Posterior vena cava (tissue), 2 donors: ENCODE measurements around the gene ARID5A. TPM values are rescaled to one million over a fixed set of nuclear protein-coding genes. Genes with fewer than 3 reads are reported as not detected.

ENCODE experiments used
- DNase-seq: peaks from one replicate; pipeline ENCODE4 v3.0.0-alpha.2; 2020; ENCODE audit warnings: low spot score
- intact Hi-C, 2 donors: fragments of 100-400 bp; cut with DNase I; formaldehyde crosslinking; loops; one replicate each; pipeline versions ENCODE4 v1.14.1 to v1.14.2; 2022 to 2023
- total RNA-seq, 2 donors: library from RNA; stranded (reverse); fragmentation: NEBNext Ultra II Directional; extraction: Animal tissue kit (Norgen Biotek cat#: 25700); gene quantifications; one replicate each; pipeline ENCODE4 v1.2.1, GENCODE V29; 2021
- donor health status: DM: yes; HTN: yes; CAD: no.
- donor health status: DM: yes; HTN: yes; CAD: no.

The ARID5A gene
- total RNA-seq, 2 donors from 2014 or later: 67.4 to 179 TPM

- peak; percentile 34 for DNase-seq
- intact Hi-C loops: loop anchor here (1.0 to 5.0 kb wide), 3 partner anchors 9 to 198 kb away; partner anchors contain the start of gene SNRNP200 (in 1 of the 2)
Observed at GRCh38 chr2:96505231-96505889, 31.2 kb upstream of the ARID5A start, which contains the start of gene NEURL3. Gene NEURL3 (minus strand): TSS chr2:96505357. CDS start chr2:96505286, 71 bp downstream.

- intact Hi-C loops: loop anchor here (5.0 kb wide), 2 partner anchors 99 to 199 kb away; partner anchors contain the start of gene SNRNP200 (in 1 of the 2)
- peak; percentile 70 for DNase-seq
Observed at GRCh38 chr2:96506016-96506906, 30.3 kb upstream of the ARID5A start.

- no peak for DNase-seq
- intact Hi-C loops: loop anchor here (5.0 kb wide), 2 partner anchors 100 to 200 kb away; partner anchors contain the start of gene SNRNP200 (in 1 of the 2)
Observed at GRCh38 chr2:96506907-96507240, 29.7 kb upstream of the ARID5A start.

GRCh38 chr2:96507957-96508520, 28.5 kb upstream of the ARID5A start:
- DNase-seq: peak; percentile 92
- intact Hi-C loops: loop anchor here (5.0 kb wide), 2 partner anchors 101 to 201 kb away; partner anchors contain the start of gene SNRNP200 (in 1 of the 2)

- intact Hi-C loops: loop anchor here (5.0 kb wide), 2 partner anchors 101 to 201 kb away; partner anchors contain the start of gene SNRNP200 (in 1 of the 2)
- peak; percentile 82 for DNase-seq
Observed at GRCh38 chr2:96508521-96509113, 27.9 kb upstream of the ARID5A start.

- peak; percentile 97 for DNase-seq
- intact Hi-C loops: loop anchor here (5.0 kb wide), 2 partner anchors 102 to 202 kb away; partner anchors contain the start of gene SNRNP200 (in 1 of the 2)
Observed at GRCh38 chr2:96509114-96509846, 27.3 kb upstream of the ARID5A start.

GRCh38 chr2:96509847-96510230, 26.7 kb upstream of the ARID5A start:
- DNase-seq: peak; percentile 58
- intact Hi-C loops: loop anchor here (5.0 kb wide), 3 partner anchors 103 to 1487 kb away; partner anchors contain the start of genes SNRNP200 (in 1 of the 2) and TMEM131 (in 1 of the 2)

GRCh38 chr2:96510931-96511595, 25.5 kb upstream of the ARID5A start:
- DNase-seq: peak; percentile 53
- intact Hi-C loops: loop anchor here in 1 of 2 donors (5.0 kb wide), 1 partner anchor 1486 kb away; the partner anchor contains the start of gene TMEM131

- peak; percentile 77 for DNase-seq
Observed at GRCh38 chr2:96511851-96512250, 24.7 kb upstream of the ARID5A start.

GRCh38 chr2:96512341-96512740, 24.2 kb upstream of the ARID5A start:
- peak; percentile 54 for DNase-seq
- intact Hi-C loops: loop anchor here in 1 of 2 donors (5.0 kb wide), 1 partner anchor 1485 kb away; the partner anchor contains the start of gene TMEM131

More at GRCh38 chr2:96511851-96512250, 24.7 kb upstream of the ARID5A start:
- intact Hi-C loops: loop anchor here in 1 of 2 donors (5.0 kb wide), 1 partner anchor 1485 kb away; the partner anchor contains the start of gene TMEM131

- peak; percentile 26 for DNase-seq
- intact Hi-C loops: loop anchor here in 1 of 2 donors (5.0 kb wide), 1 partner anchor 1483 kb away; the partner anchor contains the start of gene TMEM131
Observed at GRCh38 chr2:96514521-96514920, 22.0 kb upstream of the ARID5A start.

GRCh38 chr2:96517079-96517478, 19.5 kb upstream of the ARID5A start:
- intact Hi-C loops: no loop called here
- no peak for DNase-seq

GRCh38 chr2:96520231-96520630, 16.3 kb upstream of the ARID5A start:
- intact Hi-C loops: no loop called here

GRCh38 chr2:96520697-96521096, 15.9 kb upstream of the ARID5A start:
- intact Hi-C loops: no loop called here
- no peak for DNase-seq

More at GRCh38 chr2:96520231-96520630, 16.3 kb upstream of the ARID5A start:
- no peak for DNase-seq

GRCh38 chr2:96521219-96521618, 15.3 kb upstream of the ARID5A start:
- intact Hi-C loops: no loop called here
- no peak for DNase-seq

- intact Hi-C loops: no loop called here
- DNase-seq: peak; percentile 72
Observed at GRCh38 chr2:96522304-96523203, 14.0 kb upstream of the ARID5A start.
